SK-N-SH (cell line): ENCODE results near the gene OCIAD1. TPM values are rescaled to one million over a fixed set of nuclear protein-coding genes. Genes with fewer than 3 reads are reported as not detected.

Experiments used
- CTCF ChIA-PET: fragments of 300-600, 350-600 bp; formaldehyde crosslinking; extraction: SDS; loops from one replicate; lab custom pipeline; 2021; lab: Yijun Ruan, JAX
- POLR2A ChIA-PET: fragments of 350-600 bp; sonication (Branson Sonifier 250); formaldehyde crosslinking; extraction: SDS; loops from one replicate; lab custom pipeline; 2020; ENCODE audit warnings: antibody characterized with exemption, inconsistent platforms; lab: Yijun Ruan, JAX
- DNase-seq: peaks from one replicate; pipeline ENCODE4 v3.0.0; 2012
- H2AFZ ChIP-seq: fragments of 200-600 bp; sonication (generic); 2 replicates; pipeline ENCODE4 v1.8.1; 2016; ENCODE audit warnings: antibody characterized with exemption, mild to moderate bottlenecking, low read depth
- H3F3A ChIP-seq: fragments of 200-600 bp; sonication (generic); replicated peaks from 2 replicates; pipeline ENCODE3; 2016; ENCODE audit warnings: antibody characterized with exemption, mild to moderate bottlenecking; ENCODE audit not compliant: insufficient read depth
- H3K27ac ChIP-seq, 2 experiments: fragments of 200-500 bp in 1 of 2; fragments of 200-600 bp in 1 of 2; sonication (Bioruptor generic) in 1 of 2; sonication (generic), shearing (Covaris generic) in 1 of 2; 2 replicates each; pipeline versions ENCODE4 v1.5.1 to v1.6.1; 2014 to 2016; ENCODE audit warnings: low read depth in 2 of 2, inconsistent platforms in 1 of 2, low read length in 1 of 2, mild to moderate bottlenecking in 1 of 2, mixed read lengths in 1 of 2
- H3K27me3 ChIP-seq: fragments of 200-600 bp; sonication (generic), shearing (Covaris generic); 2 replicates; pipeline ENCODE4 v1.6.1; 2016; ENCODE audit warnings: mixed run types; ENCODE audit not compliant: insufficient read depth
- H3K36me3 ChIP-seq, 2 experiments: fragments of 200-500 bp in 1 of 2; fragments of 200-600 bp in 1 of 2; sonication (Bioruptor generic) in 1 of 2; sonication (generic) in 1 of 2; replicated peaks in 1 of 2; 2 replicates each; pipeline versions ENCODE3 to v1.5.1; 2014 to 2016; ENCODE audit warnings: low read length in 1 of 2, mild to moderate bottlenecking in 1 of 2; ENCODE audit not compliant: insufficient read depth in 2 of 2, control insufficient read depth in 1 of 2
- H3K4me1 ChIP-seq, 2 experiments: fragments of 200-500 bp in 1 of 2; fragments of 200-600 bp in 1 of 2; sonication (Bioruptor generic) in 1 of 2; sonication (generic), shearing (Covaris generic) in 1 of 2; 2 replicates each; pipeline versions ENCODE4 v1.5.1 to v1.6.1; 2014 to 2016; ENCODE audit warnings: low read depth in 1 of 2, low read length in 1 of 2, mixed run types in 1 of 2; ENCODE audit not compliant: insufficient read depth in 2 of 2, control insufficient read depth in 1 of 2
- H3K4me2 ChIP-seq: fragments of 200-600 bp; sonication (generic), shearing (Covaris generic); 2 replicates; pipeline ENCODE4 v1.6.1; 2017; ENCODE audit warnings: mixed run types
- H3K4me3 ChIP-seq, 2 experiments: fragments of 200-500 bp in 1 of 2; fragments of 200-600 bp in 1 of 2; sonication (Bioruptor generic) in 1 of 2; sonication (generic), shearing (Covaris generic) in 1 of 2; 2 replicates each; pipeline versions ENCODE4 v1.5.1 to v1.8.1; 2014 to 2016; ENCODE audit warnings: low read depth in 2 of 2, inconsistent platforms in 1 of 2, low read length in 1 of 2, mild to moderate bottlenecking in 1 of 2, mixed read lengths in 1 of 2, moderate library complexity in 1 of 2
- H3K79me2 ChIP-seq: fragments of 200-600 bp; sonication (generic); 2 replicates; pipeline ENCODE4 v1.8.1; 2017; ENCODE audit warnings: mild to moderate bottlenecking; ENCODE audit not compliant: insufficient read depth
- H3K9ac ChIP-seq: fragments of 200-600 bp; sonication (generic); 2 replicates; pipeline ENCODE4 v1.6.1; 2017; ENCODE audit warnings: mixed run types
- H3K9me2 ChIP-seq: fragments of 200-600 bp; sonication (generic); 2 replicates; pipeline ENCODE4 v1.6.1; 2017; ENCODE audit warnings: mixed run types
- H3K9me3 ChIP-seq: fragments of 200-600 bp; sonication (generic); 2 replicates; pipeline ENCODE4 v1.6.1; 2017; ENCODE audit warnings: mixed run types, mild to moderate bottlenecking, moderate library complexity
- H4K20me1 ChIP-seq: fragments of 200-600 bp; sonication (generic); 2 replicates; pipeline ENCODE4 v1.6.1; 2017; ENCODE audit warnings: mild to moderate bottlenecking, mixed run types; ENCODE audit not compliant: insufficient read depth
- ELF1 ChIP-seq: IDR thresholded peaks from 2 replicates; pipeline ENCODE4 v1.4.0; 2012
- EP300 ChIP-seq, 2 experiments: IDR thresholded peaks; 2 replicates each; pipeline versions ENCODE4 v1.4.0 to v1.6.1; 2012; ENCODE audit warnings: borderline replicate concordance in 1 of 2, low read depth in 1 of 2, low read length in 1 of 2
- FOSL2 ChIP-seq: IDR thresholded peaks from 2 replicates; pipeline ENCODE4 v1.4.0; 2012; ENCODE audit warnings: low read depth, mild to moderate bottlenecking, moderate library complexity, borderline replicate concordance
- JUND ChIP-seq: IDR thresholded peaks from 2 replicates; pipeline ENCODE4 v1.4.0; 2012
- MEF2A ChIP-seq: IDR thresholded peaks from 2 replicates; pipeline ENCODE4 v1.4.0; 2012; ENCODE audit warnings: low read depth, borderline replicate concordance
- MXI1 ChIP-seq: IDR thresholded peaks from 2 replicates; pipeline ENCODE4 v1.6.1; 2012; ENCODE audit warnings: mild to moderate bottlenecking, low read depth, low read length, improper control_type of control experiment
- NRF1 ChIP-seq: IDR thresholded peaks from 2 replicates; pipeline ENCODE4 v1.6.1; 2012; ENCODE audit warnings: low read depth, mild to moderate bottlenecking, low read length
- PBX3 ChIP-seq: IDR thresholded peaks from 2 replicates; pipeline ENCODE4; 2012
- RAD21 ChIP-seq: IDR thresholded peaks from 2 replicates; pipeline ENCODE4 v1.6.1; 2012; ENCODE audit warnings: mild to moderate bottlenecking, low read length
- SIN3A ChIP-seq: IDR thresholded peaks from 2 replicates; pipeline ENCODE4 v1.6.1; 2012; ENCODE audit warnings: low read depth, mild to moderate bottlenecking, low read length, moderate library complexity, borderline replicate concordance
- SMC3 ChIP-seq: IDR thresholded peaks from 2 replicates; pipeline ENCODE4 v1.6.1; 2012; ENCODE audit warnings: low read depth, low read length, improper control_type of control experiment
- TCF12 ChIP-seq: IDR thresholded peaks from 2 replicates; pipeline ENCODE4 v1.4.0; 2012
- TEAD4 ChIP-seq: IDR thresholded peaks from 2 replicates; pipeline ENCODE4 v1.4.0; 2012; ENCODE audit warnings: mild to moderate bottlenecking, borderline replicate concordance; ENCODE audit not compliant: insufficient read depth
- WGBS: methylation state at CpG from one replicate; pipeline ENCODE4 v1.1.6; 2017; ENCODE audit warnings: low lambda C conversion rate; 5-methylcytosine and 5-hydroxymethylcytosine counted together
- polyA plus RNA-seq, 3 experiments: library from polyadenylated mRNA; depleted of rRNA; stranded (reverse); fragments of >200 nt; gene quantifications; 2 replicates each; pipeline ENCODE4 v1.2.3, GENCODE V29; 2012

OCIAD1 gene
- polyA plus RNA-seq, 1 of the 3 experiments (the other 2 are of a cell fraction) = 113 TPM

- H2AFZ ChIP-seq = peak overlapping the region; percentile 33
- peak overlapping the region; percentile 56 for H3K4me2 ChIP-seq
- no peak for DNase-seq
- H3K4me1 ChIP-seq = peaks cover 5 to 30% of the 10 kb centered on the region in 2 experiments; a peak in 3 of 4 replicates
- H3K9ac ChIP-seq = peak overlapping the region; percentile 8; the same call in 1 of the 2 replicates
- peak overlapping the region in 1 of 2 experiments; percentile 73; a peak in 2 of 4 replicates for H3K27ac ChIP-seq
- H3F3A ChIP-seq = peaks cover 30% of the 10 kb centered on the region
- POLR2A ChIA-PET = no interaction called here
- H3K4me3 ChIP-seq = no peak overlapping the region; a peak in 1 of 4 replicates
- H3K36me3 ChIP-seq = peaks cover 57 to 63% of the 10 kb centered on the region in 2 experiments
- H3K9me3 ChIP-seq = no peaks in the 10 kb centered on the region
- H4K20me1 ChIP-seq = no peaks in the 10 kb centered on the region
- H3K79me2 ChIP-seq = peaks cover 47% of the 10 kb centered on the region
- WGBS = 39% methylated on average over 4 of the region's 4 CpGs
- no peaks in the 10 kb centered on the region for H3K27me3 ChIP-seq
- peak; percentile 28; the same call in 1 of the 2 replicates for TF ChIP-seq FOSL2
- TF ChIP-seq TCF12 = no peak; the same call in 1 of the 2 replicates
- TF ChIP-seq SMC3 = no peak
- CTCF ChIA-PET = interaction anchor here (1.2 to 2.0 kb wide), 2 partner anchors 63 to 322 kb away, joined by 3 to 6 read pairs; no protein-coding TSS in a partner anchor
- H3K9me2 ChIP-seq = no peaks in the 10 kb centered on the region
Observed at GRCh38 chr4:48899950-48900349, 69.1 kb downstream of the OCIAD1 start.

- H3K9ac ChIP-seq = no peak overlapping the region
- CTCF ChIA-PET = interaction anchor here (1.1 to 2.0 kb wide), 3 partner anchors 62 to 344 kb away, joined by 3 to 6 read pairs (median 3); no protein-coding TSS in a partner anchor
- POLR2A ChIA-PET = interaction anchor here (0.7 kb wide), 1 partner anchor 698 kb away, joined by 3 read pairs; no protein-coding TSS in a partner anchor
- peaks cover 14 to 32% of the 10 kb centered on the region in 2 experiments for H3K4me1 ChIP-seq
- no peaks in the 10 kb centered on the region for H3K9me2 ChIP-seq
- peaks cover 32% of the 10 kb centered on the region for H3F3A ChIP-seq
- no peak overlapping the region for H3K4me3 ChIP-seq
- no peak for DNase-seq
- H3K79me2 ChIP-seq = peaks cover 58% of the 10 kb centered on the region
- no peaks in the 10 kb centered on the region for H3K27me3 ChIP-seq
- no peaks in the 10 kb centered on the region for H3K9me3 ChIP-seq
- H4K20me1 ChIP-seq = no peaks in the 10 kb centered on the region
- peaks cover 44 to 58% of the 10 kb centered on the region in 2 experiments for H3K36me3 ChIP-seq
- TF ChIP-seq ELF1 (no peak), EP300 (IDR thresholded peaks at IDR 0.05; ENCODE audit: borderline replicate concordance in 1 of 2, low read depth in 1 of 2, low read length in 1 of 2) (no peak), FOSL2 (no peak), PBX3 (no peak), JUND (no peak)
- no peak overlapping the region for H3K4me2 ChIP-seq
- H3K27ac ChIP-seq = peak overlapping the region in 1 of 2 experiments; percentile 32; a peak in 1 of 4 replicates
- H2AFZ ChIP-seq = no peak overlapping the region
- 97% methylated on average over 4 of the region's 4 CpGs for WGBS
Observed at GRCh38 chr4:48901196-48901595, 70.3 kb downstream of the OCIAD1 start.

GRCh38 chr4:48902266-48902665 is 71.4 kb downstream of the OCIAD1 start:
- Histone ChIP-seq H3K9ac (no peak overlapping the region), H3K9me3 (no peaks in the 10 kb centered on the region), H3K79me2 (peaks cover 56% of the 10 kb centered on the region), H3K27ac (no peak overlapping the region), H3K4me3 (no peak overlapping the region), H2AFZ (no peak overlapping the region), H3K4me1 (peaks cover 18 to 37% of the 10 kb centered on the region in 2 experiments), H3K9me2 (no peaks in the 10 kb centered on the region), H4K20me1 (no peaks in the 10 kb centered on the region), H3K27me3 (no peaks in the 10 kb centered on the region), H3K4me2 (no peak overlapping the region), H3F3A (peaks cover 32% of the 10 kb centered on the region), H3K36me3 (peaks cover 36 to 51% of the 10 kb centered on the region in 2 experiments)
- POLR2A ChIA-PET = no interaction called here
- TF ChIP-seq RAD21 (no peak), MEF2A (no peak), MXI1 (no peak), TEAD4 (no peak), NRF1 (no peak), ELF1 (no peak), FOSL2 (peak; percentile 44; the same call in 1 of the 2 replicates), SIN3A (no peak)
- no peak for DNase-seq
- CTCF ChIA-PET = no interaction called here
